GM12891 (cell line): Measurements from ENCODE around the gene MEGF6. TPM values are rescaled to one million over a fixed set of nuclear protein-coding genes. Genes with fewer than 3 reads are reported as not detected.

Experiments
- DNase-seq: peaks from one replicate; pipeline ENCODE4 v3.0.0; 2011; ENCODE audit warnings: low spot score; ENCODE audit not compliant: insufficient read length
- FAIRE-seq: peaks from 2 replicates; lab custom pipeline; 2011; peaks lifted over from hg19 to GRCh38; lab: Jason Lieb, UNC
- PAX5 ChIP-seq: IDR thresholded peaks from 2 replicates; pipeline ENCODE4 v1.6.1; 2011; ENCODE audit warnings: low read length, moderate library complexity, mild to moderate bottlenecking; ENCODE audit not compliant: insufficient read depth, severe bottlenecking
- POLR2A ChIP-seq: IDR thresholded peaks from 2 replicates; pipeline ENCODE4 v1.6.1; 2011; ENCODE audit warnings: low read depth, low read length, control low read depth
- POLR2AphosphoS5 ChIP-seq: IDR thresholded peaks from 2 replicates; pipeline ENCODE4 v1.6.1; 2011; ENCODE audit warnings: low read depth, low read length, control low read depth
- POU2F2 ChIP-seq: IDR thresholded peaks from 2 replicates; pipeline ENCODE4 v1.6.1; 2011; ENCODE audit warnings: low read depth, mild to moderate bottlenecking, control low read depth, low read length, moderate library complexity
- SPI1 ChIP-seq: IDR thresholded peaks from 2 replicates; pipeline ENCODE4 v1.6.1; 2011; ENCODE audit warnings: low read depth, low read length, control low read depth
- TAF1 ChIP-seq: IDR thresholded peaks from 2 replicates; pipeline ENCODE4 v1.6.1; 2011; ENCODE audit warnings: low read depth, low read length, control low read depth
- polyA plus RNA-seq: library from polyadenylated mRNA; unstranded; fragments of >200 nt; gene quantifications from one replicate; pipeline ENCODE4 v1.2.1, GENCODE V29; 2012; ENCODE audit warnings: low read depth, missing spikeins, inconsistent platforms; ENCODE audit not compliant: missing spikeins

Gene MEGF6, protein sequence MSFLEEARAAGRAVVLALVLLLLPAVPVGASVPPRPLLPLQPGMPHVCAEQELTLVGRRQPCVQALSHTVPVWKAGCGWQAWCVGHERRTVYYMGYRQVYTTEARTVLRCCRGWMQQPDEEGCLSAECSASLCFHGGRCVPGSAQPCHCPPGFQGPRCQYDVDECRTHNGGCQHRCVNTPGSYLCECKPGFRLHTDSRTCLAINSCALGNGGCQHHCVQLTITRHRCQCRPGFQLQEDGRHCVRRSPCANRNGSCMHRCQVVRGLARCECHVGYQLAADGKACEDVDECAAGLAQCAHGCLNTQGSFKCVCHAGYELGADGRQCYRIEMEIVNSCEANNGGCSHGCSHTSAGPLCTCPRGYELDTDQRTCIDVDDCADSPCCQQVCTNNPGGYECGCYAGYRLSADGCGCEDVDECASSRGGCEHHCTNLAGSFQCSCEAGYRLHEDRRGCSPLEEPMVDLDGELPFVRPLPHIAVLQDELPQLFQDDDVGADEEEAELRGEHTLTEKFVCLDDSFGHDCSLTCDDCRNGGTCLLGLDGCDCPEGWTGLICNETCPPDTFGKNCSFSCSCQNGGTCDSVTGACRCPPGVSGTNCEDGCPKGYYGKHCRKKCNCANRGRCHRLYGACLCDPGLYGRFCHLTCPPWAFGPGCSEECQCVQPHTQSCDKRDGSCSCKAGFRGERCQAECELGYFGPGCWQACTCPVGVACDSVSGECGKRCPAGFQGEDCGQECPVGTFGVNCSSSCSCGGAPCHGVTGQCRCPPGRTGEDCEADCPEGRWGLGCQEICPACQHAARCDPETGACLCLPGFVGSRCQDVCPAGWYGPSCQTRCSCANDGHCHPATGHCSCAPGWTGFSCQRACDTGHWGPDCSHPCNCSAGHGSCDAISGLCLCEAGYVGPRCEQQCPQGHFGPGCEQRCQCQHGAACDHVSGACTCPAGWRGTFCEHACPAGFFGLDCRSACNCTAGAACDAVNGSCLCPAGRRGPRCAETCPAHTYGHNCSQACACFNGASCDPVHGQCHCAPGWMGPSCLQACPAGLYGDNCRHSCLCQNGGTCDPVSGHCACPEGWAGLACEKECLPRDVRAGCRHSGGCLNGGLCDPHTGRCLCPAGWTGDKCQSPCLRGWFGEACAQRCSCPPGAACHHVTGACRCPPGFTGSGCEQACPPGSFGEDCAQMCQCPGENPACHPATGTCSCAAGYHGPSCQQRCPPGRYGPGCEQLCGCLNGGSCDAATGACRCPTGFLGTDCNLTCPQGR (N-terminal part only)
- polyA plus RNA-seq: 0.40 TPM

DNA sequence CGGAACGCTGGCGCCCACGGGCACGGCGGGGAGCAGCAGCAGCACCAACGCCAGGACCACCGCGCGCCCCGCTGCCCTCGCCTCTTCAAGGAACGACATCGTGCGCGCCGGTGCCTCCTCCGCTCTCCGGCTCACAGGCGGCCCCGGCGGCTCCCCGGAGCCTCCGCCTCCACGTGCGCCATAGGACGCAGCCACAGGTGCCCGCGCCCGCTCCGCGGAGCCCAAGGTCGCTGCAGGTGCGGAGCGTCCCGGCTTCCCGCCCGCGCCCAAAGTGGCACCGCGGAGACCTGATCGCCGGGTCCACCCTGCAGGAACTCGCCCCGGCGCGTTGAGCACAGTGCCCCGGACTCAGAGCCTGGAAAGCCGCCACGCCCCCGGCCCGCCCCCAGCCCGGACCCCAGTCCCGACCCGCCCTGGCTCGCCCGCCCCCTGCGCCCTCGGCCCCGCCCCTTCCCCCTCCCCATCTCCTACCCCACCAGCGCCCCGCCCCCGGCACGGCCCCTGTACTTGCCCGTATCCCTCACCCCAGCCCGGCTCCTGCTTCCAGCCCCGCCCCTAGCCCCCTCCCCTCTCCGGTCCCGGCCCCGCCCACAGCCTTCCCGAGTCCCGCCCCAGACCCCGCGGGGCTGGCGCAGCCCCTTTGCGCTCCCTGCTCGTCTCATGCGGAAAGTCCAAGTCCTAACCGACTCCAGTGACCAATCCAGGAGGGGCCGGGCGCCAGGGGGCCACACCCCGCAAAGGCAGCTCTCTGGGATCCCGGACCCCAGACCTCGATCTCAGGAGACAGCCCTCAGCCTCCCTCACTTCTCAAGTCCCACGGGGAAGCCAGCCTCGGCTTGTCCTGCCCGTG, at the start of gene MEGF6:
MEGF6 (minus strand) TSS at position 339 of the 850 bp plus-strand sequence; CDS start at position 99, 240 bp downstream.
- TF ChIP-seq SPI1: no peak
- no peak for TF ChIP-seq TAF1
- no peak for TF ChIP-seq PAX5
- no peak for TF ChIP-seq POU2F2
- no peak for TF ChIP-seq POLR2AphosphoS5
- TF ChIP-seq POLR2A: no peak
- no peak for FAIRE-seq
- no peak for DNase-seq

DNA sequence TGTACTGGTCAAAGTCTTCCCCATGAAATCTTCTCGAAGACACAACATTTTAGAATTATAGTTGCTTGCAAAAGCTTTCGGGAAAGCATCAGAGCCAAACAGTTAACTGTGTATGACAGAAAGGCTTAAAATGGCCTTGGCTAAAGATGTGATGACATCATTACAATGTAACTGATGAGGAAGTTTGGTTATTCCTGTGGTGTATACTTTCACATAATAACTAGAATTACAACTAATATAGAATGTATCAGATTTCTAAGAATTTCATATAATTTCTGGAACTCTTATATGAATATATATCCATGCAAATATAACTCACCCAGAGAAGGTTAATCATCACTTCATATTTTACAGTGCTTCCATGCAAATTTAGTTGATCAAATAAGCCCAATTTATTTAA, 49.4 kb upstream of the MEGF6 start:
- DNase-seq (no peak), FAIRE-seq (peak; percentile 23)
- TF ChIP-seq POLR2A: no peak
- TF ChIP-seq POU2F2: no peak
- TF ChIP-seq POLR2AphosphoS5: no peak
- TF ChIP-seq SPI1: no peak

DNA sequence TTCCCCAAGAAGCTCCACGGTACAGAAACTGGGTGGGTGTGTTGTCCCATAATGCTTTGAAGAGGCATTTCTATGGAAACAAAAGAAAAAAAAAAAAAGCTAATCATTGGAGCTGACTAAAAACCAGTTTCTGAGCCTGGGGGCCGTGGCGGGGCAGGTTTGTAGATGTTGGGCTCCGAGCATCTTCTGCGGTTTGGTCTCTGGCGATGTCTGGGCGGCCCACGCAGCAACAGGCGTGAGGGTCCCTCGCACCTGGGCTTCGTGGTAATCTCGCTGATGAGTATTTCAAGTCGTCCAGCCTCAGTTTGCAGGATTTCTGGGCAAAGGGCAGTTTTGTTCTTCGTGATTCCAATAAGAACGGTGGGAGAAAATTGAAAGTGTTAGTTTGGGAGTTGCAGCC, 47.8 kb upstream of the MEGF6 start:
- no peak for FAIRE-seq
- TF ChIP-seq PAX5: no peak
- no peak for TF ChIP-seq POLR2AphosphoS5
- no peak for TF ChIP-seq POLR2A
- no peak for TF ChIP-seq SPI1
- no peak for TF ChIP-seq TAF1
- no peak for TF ChIP-seq POU2F2
- no peak for DNase-seq

DNA sequence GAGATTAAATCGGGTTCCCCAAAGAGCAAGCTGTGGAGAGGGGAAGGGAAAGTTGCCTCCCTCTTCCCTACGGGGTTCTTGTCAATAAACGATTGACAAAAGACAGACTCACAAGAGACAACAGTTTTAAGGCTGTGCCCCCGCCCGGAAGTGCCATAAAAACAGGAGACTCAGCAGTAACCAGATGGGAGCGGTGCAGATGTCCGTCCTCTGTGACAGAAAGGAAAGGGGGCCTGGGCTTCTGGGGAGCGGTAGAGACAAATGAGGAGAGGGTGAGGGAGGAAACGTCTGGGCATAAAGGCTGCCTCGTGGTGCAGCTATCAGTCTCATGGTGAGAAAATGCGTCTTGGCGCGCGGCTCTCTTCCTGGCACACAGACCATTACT, 46.9 kb upstream of the MEGF6 start:
- TF ChIP-seq TAF1 (no peak), POLR2AphosphoS5 (no peak), POU2F2 (no peak), SPI1 (no peak), PAX5 (no peak)
- no peak for DNase-seq
- no peak for FAIRE-seq

DNA sequence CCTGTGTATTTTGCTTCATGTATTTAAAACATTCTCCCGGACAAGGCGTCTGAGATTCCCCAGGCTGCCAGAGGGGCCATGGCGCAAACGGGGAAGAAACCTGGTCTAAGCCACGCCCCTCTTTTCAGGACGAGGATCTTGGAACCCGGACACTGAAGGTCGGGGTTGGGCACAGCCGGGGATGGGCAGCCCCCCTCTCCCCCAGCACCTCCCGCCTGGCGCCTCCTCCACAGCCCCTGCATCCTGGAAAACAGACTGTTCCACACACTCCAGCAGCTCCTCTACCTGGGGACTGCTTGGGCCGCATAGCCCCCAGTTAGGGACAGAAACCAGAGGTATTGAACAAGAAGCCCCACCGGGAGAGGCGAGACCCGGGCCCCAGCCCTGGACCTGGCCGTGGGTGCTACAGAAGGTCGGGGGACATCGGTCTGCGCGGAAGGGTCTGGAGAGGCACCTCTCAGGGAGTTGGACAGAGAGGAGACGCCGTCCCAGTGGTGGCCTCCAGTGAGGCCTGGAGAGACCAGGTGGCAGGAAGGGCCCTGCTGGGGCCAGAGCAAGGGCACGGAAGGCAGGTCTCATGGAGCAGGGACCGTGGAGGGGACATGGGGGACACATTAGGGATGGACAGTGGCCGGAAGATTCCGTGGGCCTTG, 46.4 kb upstream of the MEGF6 start:
- no peak for TF ChIP-seq SPI1
- no peak for TF ChIP-seq POLR2AphosphoS5
- TF ChIP-seq TAF1: no peak
- TF ChIP-seq POLR2A: no peak
- TF ChIP-seq PAX5: no peak
- no peak for TF ChIP-seq POU2F2
- no peak for DNase-seq
- no peak for FAIRE-seq

DNA sequence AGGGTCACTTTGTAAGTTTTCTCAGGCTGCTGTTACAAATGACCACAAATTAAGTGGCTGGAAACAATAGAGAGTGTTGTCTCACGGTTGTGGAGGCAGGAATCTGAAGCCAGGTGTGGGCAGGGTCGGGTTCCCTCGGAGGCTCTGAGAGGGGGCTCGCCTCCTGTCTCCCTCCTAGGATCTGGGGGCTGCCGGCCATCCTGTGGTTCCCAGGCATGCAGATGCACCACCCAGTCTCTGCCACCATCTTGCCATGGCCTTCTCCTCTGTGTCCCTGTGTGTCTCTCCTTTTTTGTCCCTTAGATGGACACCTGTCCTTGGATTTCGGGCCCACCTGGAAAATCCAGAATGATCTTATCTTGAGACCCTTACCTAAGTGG, 45.8 kb upstream of the MEGF6 start:
- TF ChIP-seq TAF1 (no peak), POLR2A (no peak), POLR2AphosphoS5 (no peak), POU2F2 (no peak), PAX5 (no peak), SPI1 (no peak)
- FAIRE-seq: no peak

DNA sequence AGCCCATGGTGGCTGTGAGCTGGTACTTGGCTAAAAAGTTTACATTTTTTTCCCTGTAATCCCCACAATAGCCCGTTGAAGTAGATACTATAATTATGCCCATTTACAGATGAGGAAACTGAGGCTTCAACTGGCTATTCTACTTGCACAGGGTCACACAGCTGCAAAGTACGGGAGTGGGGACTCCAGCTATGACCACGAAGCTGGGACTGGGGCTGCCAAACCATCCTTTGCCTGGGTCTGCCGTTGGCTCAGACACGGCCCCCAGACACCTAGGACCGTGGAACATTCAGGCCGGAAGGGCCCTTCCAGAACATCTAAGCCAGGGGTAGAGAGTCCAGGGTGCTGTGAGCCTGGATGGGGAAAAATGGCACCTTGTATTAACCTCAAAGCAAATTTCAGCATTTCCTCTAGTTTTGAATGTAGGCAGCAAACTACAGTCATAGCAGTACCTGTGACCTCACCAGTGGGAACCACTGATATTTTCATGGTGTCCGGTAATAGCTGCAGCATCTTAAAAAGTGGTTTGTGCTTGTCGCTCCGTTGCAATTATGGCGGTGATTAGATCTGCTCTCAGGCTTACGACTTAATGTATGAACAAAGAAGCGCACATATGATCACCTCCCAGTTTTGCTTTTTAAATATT, 45.3 kb upstream of the MEGF6 start:
- FAIRE-seq (peak; percentile 96), DNase-seq (peak; percentile 67)
- TF ChIP-seq PAX5 (no peak), SPI1 (peak; percentile 58), POU2F2 (peak; percentile 81)

More for the DNA sequence above, 45.8 kb upstream of the MEGF6 start:
- no peak for DNase-seq
